K562 (cell line): ENCODE results near the gene SDK1. TPM values are rescaled to one million over a fixed set of nuclear protein-coding genes. Genes with fewer than 3 reads are reported as not detected.
A peak's percentile ranks its signal among the peaks of the same experiment; 100 is the strongest.

Source experiments
- ATAC-seq: fragments of 200-7000 bp; cut with Tn5 transposase; 3 replicates; pipeline ENCODE4 v1.9.1; 2020; ENCODE audit warnings: moderate library complexity
- BruUV-seq: library from RNA; stranded (reverse); fragments of 400-500 nt; replicated peaks from 2 replicates; lab custom pipeline; 2021; lab: Mats Ljungman, UMichigan
- CTCF ChIA-PET: fragments of 300-600 bp; formaldehyde crosslinking; extraction: SDS; loops from one replicate; lab custom pipeline; 2021; ENCODE audit warnings: low intra/inter-chr PET ratio; lab: Yijun Ruan, JAX
- POLR2A ChIA-PET: fragments of 300-600, 350-650 bp; sonication (Branson Sonifier 250); formaldehyde crosslinking; extraction: SDS; loops from one replicate; lab custom pipeline; 2021; ENCODE audit warnings: antibody characterized with exemption, inconsistent platforms; lab: Yijun Ruan, JAX
- DNase-seq, 4 experiments: peaks; one replicate each; pipeline versions ENCODE4 v3.0.0 to v3.0.0-alpha.2; 2011 to 2018; ENCODE audit warnings: low spot score in 3 of 4, mixed read lengths in 3 of 4; ENCODE audit errors: extremely low read depth in 1 of 4
- FAIRE-seq: peaks from 2 replicates; lab custom pipeline; 2011; peaks lifted over from hg19 to GRCh38; lab: Jason Lieb, UNC
- H2AFZ ChIP-seq: 2 replicates; pipeline ENCODE4 v1.6.0; 2011; ENCODE audit warnings: low read depth, low read length, control low read depth, inconsistent platforms
- H3K27ac ChIP-seq: fragments of 200-600 bp; 3 replicates; pipeline ENCODE4 v1.8.0; 2011; ENCODE audit warnings: low read depth, mild to moderate bottlenecking, control low read depth, inconsistent platforms, low read length, moderate library complexity, mixed read lengths; ENCODE audit errors: extremely low read depth
- H3K27me3 ChIP-seq, 2 experiments: fragments of 300-600 bp in 1 of 2; 2 replicates in 1 of 2; 3 replicates in 1 of 2; pipeline versions ENCODE4 v1.6.0 to v1.8.0; 2011; ENCODE audit warnings: inconsistent platforms in 2 of 2, low read length in 2 of 2, mild to moderate bottlenecking in 1 of 2, mixed read lengths in 1 of 2, moderate library complexity in 1 of 2; ENCODE audit not compliant: control insufficient read depth in 2 of 2, insufficient read depth in 2 of 2
- H3K36me3 ChIP-seq: fragments of 300-600 bp; 3 replicates; pipeline ENCODE4 v1.8.0; 2011; ENCODE audit warnings: mild to moderate bottlenecking, low read length, inconsistent platforms; ENCODE audit not compliant: control insufficient read depth, insufficient read depth
- H3K4me1 ChIP-seq, 2 experiments: fragments of 200-600 bp in 1 of 2; replicated peaks in 1 of 2; 2 replicates in 1 of 2; 3 replicates in 1 of 2; pipeline versions ENCODE4 v1.5.1 to v1.8.0; 2011; ENCODE audit warnings: inconsistent platforms in 2 of 2, low read length in 2 of 2, mild to moderate bottlenecking in 1 of 2, mixed read lengths in 1 of 2, moderate library complexity in 1 of 2; ENCODE audit not compliant: control insufficient read depth in 2 of 2, insufficient read depth in 2 of 2
- H3K4me2 ChIP-seq: 2 replicates; pipeline ENCODE4 v1.6.1; 2011; ENCODE audit warnings: low read length, control low read depth, inconsistent platforms, mixed read lengths; ENCODE audit not compliant: insufficient read depth
- H3K4me3 ChIP-seq: fragments of 200-600 bp; sonication (generic), shearing (Covaris generic); 2 replicates; pipeline ENCODE4 v1.5.1; 2016; ENCODE audit warnings: control low read depth, inconsistent platforms
- H3K79me2 ChIP-seq: fragments of 200-600 bp; 3 replicates; pipeline ENCODE4 v1.8.0; 2011; ENCODE audit warnings: low read length, inconsistent platforms; ENCODE audit not compliant: control insufficient read depth, insufficient read depth
- H3K9ac ChIP-seq, 2 experiments: 2 replicates each; pipeline versions ENCODE4 v1.6.0 to v1.6.1; 2011; ENCODE audit warnings: low read depth in 2 of 2, low read length in 2 of 2, control low read depth in 1 of 2, inconsistent platforms in 1 of 2, mild to moderate bottlenecking in 1 of 2, mixed read lengths in 1 of 2; ENCODE audit not compliant: insufficient read depth in 1 of 2
- H3K9me1 ChIP-seq: one replicate; pipeline ENCODE4 v1.6.0; 2011; ENCODE audit warnings: inconsistent platforms, mild to moderate bottlenecking, low read length, moderate library complexity; ENCODE audit not compliant: control insufficient read depth, insufficient read depth
- H3K9me3 ChIP-seq: replicated peaks from 2 replicates; pipeline ENCODE4 v1.5.1; 2011; ENCODE audit warnings: low read depth, low read length, inconsistent platforms; ENCODE audit not compliant: control insufficient read depth, insufficient read depth
- H4K20me1 ChIP-seq: replicated peaks from 2 replicates; pipeline ENCODE4 v1.6.1; 2011; ENCODE audit warnings: low read length, inconsistent platforms, mixed read lengths; ENCODE audit not compliant: control insufficient read depth, insufficient read depth
- CREB1 ChIP-seq, 2 experiments: sonication (generic) in 1 of 2; formaldehyde crosslinking in 1 of 2; IDR thresholded peaks; 2 replicates each; pipeline versions ENCODE4 v1.6.1 to v1.8.0; 2012 to 2022; ENCODE audit warnings: inconsistent platforms in 1 of 2, mild to moderate bottlenecking in 1 of 2, missing genetic modification reagents in 1 of 2, moderate library complexity in 1 of 2
- ELF1 ChIP-seq: fragments of 200-800 bp; sonication (Bioruptor generic); IDR thresholded peaks from 2 replicates; pipeline ENCODE4 v1.6.1; 2016; ENCODE audit warnings: missing genetic modification characterization, missing compliant biosample characterization
- IFI16 ChIP-seq: fragments of 250-450 bp; sonication (Bioruptor Pico); IDR thresholded peaks from 2 replicates; pipeline ENCODE4 v2.1.2; 2022; ENCODE audit warnings: mild to moderate bottlenecking, inconsistent platforms
- NBN ChIP-seq: fragments of 450-650 bp; IDR thresholded peaks from 2 replicates; pipeline ENCODE4 v1.6.1; 2016; ENCODE audit warnings: low read depth, mild to moderate bottlenecking
- NFYB ChIP-seq: IDR thresholded peaks from 2 replicates; pipeline ENCODE4 v1.6.1; 2011; ENCODE audit warnings: mild to moderate bottlenecking, moderate library complexity; ENCODE audit not compliant: insufficient read length; ENCODE audit errors: extremely low read depth
- NRF1 ChIP-seq, 2 experiments: fragments of 450-650 bp; IDR thresholded peaks in 1 of 2; conservative IDR thresholded peaks in 1 of 2; 2 replicates each; pipeline ENCODE4 v1.6.1; 2014; ENCODE audit warnings: mild to moderate bottlenecking in 2 of 2
- PHF21A ChIP-seq: fragments of 450-650 bp; IDR thresholded peaks from 2 replicates; pipeline ENCODE4 v1.6.1; 2017; ENCODE audit warnings: low read depth, borderline replicate concordance
- PTRF ChIP-seq: fragments of 450-650 bp; IDR thresholded peaks from 2 replicates; pipeline ENCODE4 v1.6.1; 2016; ENCODE audit warnings: mild to moderate bottlenecking, missing genetic modification characterization, missing compliant biosample characterization
- RAD21 ChIP-seq, 2 experiments: fragments of 250-450 bp in 1 of 2; fragments of 450-650 bp in 1 of 2; sonication (Bioruptor Pico) in 1 of 2; formaldehyde crosslinking in 1 of 2; IDR thresholded peaks in 1 of 2; conservative IDR thresholded peaks in 1 of 2; 2 replicates each; pipeline versions ENCODE4 v1.4.0 to v1.8.0; 2020 to 2022; ENCODE audit warnings: mild to moderate bottlenecking in 2 of 2, moderate library complexity in 1 of 2
- RFX7 ChIP-seq: fragments of 250-450 bp; sonication (Bioruptor Pico); IDR thresholded peaks from 2 replicates; pipeline ENCODE4 v1.5.1; 2021; ENCODE audit warnings: mild to moderate bottlenecking
- SMC3 ChIP-seq: conservative IDR thresholded peaks from 2 replicates; pipeline ENCODE4 v1.6.1; 2011; ENCODE audit warnings: low read depth, low read length, improper control_type of control experiment; ENCODE audit not compliant: insufficient read depth
- TARDBP ChIP-seq: fragments of 450-650 bp; IDR thresholded peaks from 2 replicates; pipeline ENCODE4 v1.6.1; 2016
- WGBS: fragments of 100-300 bp; shearing (Covaris generic); methylation state at CpG from one replicate; pipeline ENCODE4 v1.1.6; 2016; ENCODE audit warnings: low coverage, mixed read lengths; ENCODE audit not compliant: insufficient coverage; ENCODE audit errors: missing lambda C conversion rate; 5-methylcytosine and 5-hydroxymethylcytosine counted together
- in situ Hi-C: fragments of 300-500 bp; cut with MboI; formaldehyde crosslinking; loops from 4 replicates; pipeline ENCODE4 v1.15.0; 2018; ENCODE audit warnings: inconsistent platforms, mixed read lengths
- intact Hi-C: fragments of 100-400 bp; cut with micrococcal nuclease; formaldehyde crosslinking; loops from 2 replicates; pipeline ENCODE4 v1.14.2; 2022
- polyA plus RNA-seq, 8 experiments: library from polyadenylated mRNA; depleted of rRNA in 4 of 8; stranded (reverse) in 5 of 8; unstranded in 3 of 8; fragments of >200 nt; fragmentation: Nextera tagmentation in 2 of 8; fragmentation: Illumina TruSeq in 1 of 8; extraction: Ambion mirVana in 2 of 8; extraction: Trizol in 1 of 8; gene quantifications; 2 replicates each; pipeline versions ENCODE4 v1.2.1 to v1.2.3, GENCODE V29; 2011 to 2014; ENCODE audit warnings: inconsistent platforms in 1 of 8, missing spikeins in 1 of 8
- total RNA-seq, 7 experiments: library from RNA; depleted of rRNA in 6 of 7; stranded (reverse); fragments of >200 nt in 6 of 7; fragmentation: Illumina TruSeq in 2 of 7; extraction: Trizol in 2 of 7; gene quantifications; 2 replicates each; pipeline versions ENCODE4 v1.2.1 to v1.2.3, GENCODE V29; 2011 to 2021; ENCODE audit warnings: low replicate concordance in 1 of 7
- TF ChIP-seq, protein P1 (sequence below): IDR thresholded peaks from 2 replicates; pipeline ENCODE4 v1.6.1; 2011; ENCODE audit warnings: borderline replicate concordance, low read depth, mild to moderate bottlenecking, moderate library complexity, low read length; ENCODE audit not compliant: insufficient read depth, poor library complexity, severe bottlenecking
- TF ChIP-seq, protein P2 (sequence below): fragments of 200-800 bp; sonication (Bioruptor generic); IDR thresholded peaks from 2 replicates; pipeline ENCODE4 v1.6.1; 2017; ENCODE audit warnings: missing genetic modification characterization, missing compliant biosample characterization
- TF ChIP-seq, protein P3 (sequence below), 3 experiments: IDR thresholded peaks in 2 of 3; conservative IDR thresholded peaks in 1 of 3; 2 replicates each; pipeline ENCODE4 v1.5.1; 2011 to 2012; ENCODE audit warnings: low read length in 3 of 3, mild to moderate bottlenecking in 3 of 3, control low read depth in 2 of 3, improper control_type of control experiment in 1 of 3, inconsistent platforms in 1 of 3, low read depth in 1 of 3, mixed read lengths in 1 of 3, moderate library complexity in 1 of 3; ENCODE audit not compliant: insufficient read depth in 2 of 3

Gene SDK1
- total and polyA plus RNA-seq, 9 of the 15 experiments (the other 6 are each of a cell fraction or from before 2014, with no cell fraction given): 0.16 TPM; not detected in 8

DNA sequence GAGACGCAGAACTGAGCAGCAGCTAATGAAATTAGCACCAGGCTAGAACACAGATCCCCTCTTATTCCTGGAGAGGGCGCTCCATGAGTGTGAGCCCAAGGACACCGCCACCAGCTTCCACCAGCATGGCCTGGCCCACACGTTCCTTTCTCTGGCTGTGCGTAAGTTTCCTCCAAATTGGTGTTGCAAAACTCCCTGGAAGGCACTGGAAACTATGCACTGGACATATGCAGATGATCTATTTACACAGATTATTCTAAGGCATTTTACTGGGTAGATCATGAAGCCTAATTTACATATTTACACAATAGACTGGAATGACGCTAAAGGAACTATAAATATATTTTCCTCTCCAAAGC lies 925.5 kb downstream of the SDK1 start:
- TF ChIP-seq, protein P1, sequence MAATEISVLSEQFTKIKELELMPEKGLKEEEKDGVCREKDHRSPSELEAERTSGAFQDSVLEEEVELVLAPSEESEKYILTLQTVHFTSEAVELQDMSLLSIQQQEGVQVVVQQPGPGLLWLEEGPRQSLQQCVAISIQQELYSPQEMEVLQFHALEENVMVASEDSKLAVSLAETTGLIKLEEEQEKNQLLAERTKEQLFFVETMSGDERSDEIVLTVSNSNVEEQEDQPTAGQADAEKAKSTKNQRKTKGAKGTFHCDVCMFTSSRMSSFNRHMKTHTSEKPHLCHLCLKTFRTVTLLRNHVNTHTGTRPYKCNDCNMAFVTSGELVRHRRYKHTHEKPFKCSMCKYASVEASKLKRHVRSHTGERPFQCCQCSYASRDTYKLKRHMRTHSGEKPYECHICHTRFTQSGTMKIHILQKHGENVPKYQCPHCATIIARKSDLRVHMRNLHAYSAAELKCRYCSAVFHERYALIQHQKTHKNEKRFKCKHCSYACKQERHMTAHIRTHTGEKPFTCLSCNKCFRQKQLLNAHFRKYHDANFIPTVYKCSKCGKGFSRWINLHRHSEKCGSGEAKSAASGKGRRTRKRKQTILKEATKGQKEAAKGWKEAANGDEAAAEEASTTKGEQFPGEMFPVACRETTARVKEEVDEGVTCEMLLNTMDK: peak; percentile 29
- no peak for TF ChIP-seq ELF1 (tag)
- no peak for TF ChIP-seq NBN
- no peak for TF ChIP-seq NRF1 (conservative IDR thresholded peaks at IDR 0.05 in 1 of 2, IDR thresholded peaks at IDR 0.05 in 1 of 2)
- TF ChIP-seq PTRF (tag): no peak
- 0 out of 2 replicates have a peak, but pooled peaks have one; percentile 27 for TF ChIP-seq SMC3
- peak in 1 of 2 experiments; percentile 46; a peak in 2 of 4 replicates for TF ChIP-seq RAD21 (CRISPR knock-in tag; conservative IDR thresholded peaks at IDR 0.05 in 1 of 2, IDR thresholded peaks at IDR 0.05 in 1 of 2)
- no peak for TF ChIP-seq RFX7 (CRISPR knock-in tag)
- TF ChIP-seq CREB1 (IDR thresholded peaks at IDR 0.05): no peak
- TF ChIP-seq CREB1 (CRISPR knock-in tag; IDR thresholded peaks at IDR 0.05): no peak
- no peak for TF ChIP-seq TARDBP
- TF ChIP-seq PHF21A: no peak
- TF ChIP-seq NFYB: no peak
- TF ChIP-seq, protein P2, sequence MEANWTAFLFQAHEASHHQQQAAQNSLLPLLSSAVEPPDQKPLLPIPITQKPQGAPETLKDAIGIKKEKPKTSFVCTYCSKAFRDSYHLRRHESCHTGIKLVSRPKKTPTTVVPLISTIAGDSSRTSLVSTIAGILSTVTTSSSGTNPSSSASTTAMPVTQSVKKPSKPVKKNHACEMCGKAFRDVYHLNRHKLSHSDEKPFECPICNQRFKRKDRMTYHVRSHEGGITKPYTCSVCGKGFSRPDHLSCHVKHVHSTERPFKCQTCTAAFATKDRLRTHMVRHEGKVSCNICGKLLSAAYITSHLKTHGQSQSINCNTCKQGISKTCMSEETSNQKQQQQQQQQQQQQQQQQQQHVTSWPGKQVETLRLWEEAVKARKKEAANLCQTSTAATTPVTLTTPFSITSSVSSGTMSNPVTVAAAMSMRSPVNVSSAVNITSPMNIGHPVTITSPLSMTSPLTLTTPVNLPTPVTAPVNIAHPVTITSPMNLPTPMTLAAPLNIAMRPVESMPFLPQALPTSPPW (CRISPR knock-in tag): no peak
- TF ChIP-seq, protein P3, sequence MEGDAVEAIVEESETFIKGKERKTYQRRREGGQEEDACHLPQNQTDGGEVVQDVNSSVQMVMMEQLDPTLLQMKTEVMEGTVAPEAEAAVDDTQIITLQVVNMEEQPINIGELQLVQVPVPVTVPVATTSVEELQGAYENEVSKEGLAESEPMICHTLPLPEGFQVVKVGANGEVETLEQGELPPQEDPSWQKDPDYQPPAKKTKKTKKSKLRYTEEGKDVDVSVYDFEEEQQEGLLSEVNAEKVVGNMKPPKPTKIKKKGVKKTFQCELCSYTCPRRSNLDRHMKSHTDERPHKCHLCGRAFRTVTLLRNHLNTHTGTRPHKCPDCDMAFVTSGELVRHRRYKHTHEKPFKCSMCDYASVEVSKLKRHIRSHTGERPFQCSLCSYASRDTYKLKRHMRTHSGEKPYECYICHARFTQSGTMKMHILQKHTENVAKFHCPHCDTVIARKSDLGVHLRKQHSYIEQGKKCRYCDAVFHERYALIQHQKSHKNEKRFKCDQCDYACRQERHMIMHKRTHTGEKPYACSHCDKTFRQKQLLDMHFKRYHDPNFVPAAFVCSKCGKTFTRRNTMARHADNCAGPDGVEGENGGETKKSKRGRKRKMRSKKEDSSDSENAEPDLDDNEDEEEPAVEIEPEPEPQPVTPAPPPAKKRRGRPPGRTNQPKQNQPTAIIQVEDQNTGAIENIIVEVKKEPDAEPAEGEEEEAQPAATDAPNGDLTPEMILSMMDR (IDR thresholded peaks at IDR 0.05 in 2 of 3, conservative IDR thresholded peaks at IDR 0.05 in 1 of 3; ENCODE audit: insufficient read depth in 2 of 3, low read depth in 1 of 3, low read length in 3 of 3): peak; percentile 49 to 54 (median 52); a peak in 5 of 6 replicates
- no peak for TF ChIP-seq IFI16 (CRISPR knock-in tag)
- no peaks in the 10 kb centered on the region for H3K79me2 ChIP-seq
- no peaks in the 10 kb centered on the region for H3K9me3 ChIP-seq
- CTCF ChIA-PET: interaction anchor here (0.7 kb wide), 1 partner anchor 121 kb away, joined by 5 read pairs; no protein-coding TSS in a partner anchor
- H3K27me3 ChIP-seq: peaks cover 5 to 29% of the 10 kb centered on the region in 2 experiments; a peak in 3 of 5 replicates
- no peak overlapping the region for H3K9ac ChIP-seq
- no peak overlapping the region for H2AFZ ChIP-seq
- no peak overlapping the region for H3K4me3 ChIP-seq
- POLR2A ChIA-PET: no interaction called here
- no TSS peak for BruUV-seq
- ATAC-seq (peak; percentile 88), FAIRE-seq (peak; percentile 15), DNase-seq (peak in 2 of 4 experiments; percentile 24 to 39)
- no peak overlapping the region for H3K27ac ChIP-seq
- no peaks in the 10 kb centered on the region for H3K4me1 ChIP-seq
- 4% methylated on average over 6 of the region's 6 CpGs for WGBS
- no peak overlapping the region for H3K4me2 ChIP-seq
- H3K36me3 ChIP-seq: no peaks in the 10 kb centered on the region
- in situ Hi-C loops: no loop called here
- intact Hi-C loops: loop anchor here (2.0 kb wide), 1 partner anchor 252 kb away; no protein-coding TSS in a partner anchor
- H4K20me1 ChIP-seq: no peaks in the 10 kb centered on the region
- no peaks in the 10 kb centered on the region for H3K9me1 ChIP-seq
